Vagina (tissue), 2 donors: ENCODE results near the gene NR2E3.

Experiments used
- POLR2A ChIP-seq, 2 donors: fragments of 450-650 bp; IDR thresholded peaks; one replicate each; pipeline ENCODE4 v1.6.1; 2017; ENCODE audit warnings: antibody characterized with exemption in 2 of 2, mild to moderate bottlenecking in 2 of 2, moderate library complexity in 2 of 2
- TF ChIP-seq, protein P1 (sequence below), 3 experiments: fragments of 450-650 bp in 2 of 3; fragments of 200-600 bp in 1 of 3; sonication (generic) in 1 of 3; IDR thresholded peaks; one replicate each; pipeline ENCODE4 v1.5.1; 2017 to 2019; ENCODE audit warnings: antibody characterized with exemption in 3 of 3, mild to moderate bottlenecking in 2 of 3, moderate library complexity in 2 of 3

DNA sequence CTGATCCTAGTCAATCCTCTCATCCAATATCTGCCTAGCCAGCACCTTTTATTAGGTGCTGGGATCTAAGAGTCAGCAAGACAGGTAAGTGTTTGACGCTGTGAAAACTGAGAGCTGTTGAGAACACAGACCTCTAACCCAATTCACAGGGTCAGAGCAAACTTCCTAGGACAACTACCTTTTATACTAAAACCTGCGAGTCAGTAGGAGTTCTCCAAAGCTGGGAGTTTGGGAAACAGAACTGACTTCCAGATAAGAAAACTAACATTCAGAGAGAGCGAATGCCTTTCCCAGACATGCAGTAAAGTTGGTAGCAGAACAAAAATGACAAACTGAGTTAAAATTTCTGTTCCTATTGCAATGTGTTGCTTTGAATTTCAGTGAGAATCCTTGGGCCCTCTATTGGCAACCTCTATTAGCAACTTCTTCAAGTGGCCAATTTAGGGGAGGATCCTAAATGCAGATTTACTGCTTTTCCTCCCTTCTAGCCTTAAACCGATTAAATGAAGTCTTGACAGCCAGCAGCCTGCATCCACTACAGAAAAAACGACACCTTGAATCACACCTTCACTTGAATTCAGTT is 11.3 kb downstream of the NR2E3 start:
- TF ChIP-seq, protein P1, sequence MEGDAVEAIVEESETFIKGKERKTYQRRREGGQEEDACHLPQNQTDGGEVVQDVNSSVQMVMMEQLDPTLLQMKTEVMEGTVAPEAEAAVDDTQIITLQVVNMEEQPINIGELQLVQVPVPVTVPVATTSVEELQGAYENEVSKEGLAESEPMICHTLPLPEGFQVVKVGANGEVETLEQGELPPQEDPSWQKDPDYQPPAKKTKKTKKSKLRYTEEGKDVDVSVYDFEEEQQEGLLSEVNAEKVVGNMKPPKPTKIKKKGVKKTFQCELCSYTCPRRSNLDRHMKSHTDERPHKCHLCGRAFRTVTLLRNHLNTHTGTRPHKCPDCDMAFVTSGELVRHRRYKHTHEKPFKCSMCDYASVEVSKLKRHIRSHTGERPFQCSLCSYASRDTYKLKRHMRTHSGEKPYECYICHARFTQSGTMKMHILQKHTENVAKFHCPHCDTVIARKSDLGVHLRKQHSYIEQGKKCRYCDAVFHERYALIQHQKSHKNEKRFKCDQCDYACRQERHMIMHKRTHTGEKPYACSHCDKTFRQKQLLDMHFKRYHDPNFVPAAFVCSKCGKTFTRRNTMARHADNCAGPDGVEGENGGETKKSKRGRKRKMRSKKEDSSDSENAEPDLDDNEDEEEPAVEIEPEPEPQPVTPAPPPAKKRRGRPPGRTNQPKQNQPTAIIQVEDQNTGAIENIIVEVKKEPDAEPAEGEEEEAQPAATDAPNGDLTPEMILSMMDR (IDR thresholded peaks at IDR 0.05): no peak
- TF ChIP-seq POLR2A (IDR thresholded peaks at IDR 0.05): no peak
